Measurements from ENCODE around the gene ARHGEF6.

The ARHGEF6 gene

DNA sequence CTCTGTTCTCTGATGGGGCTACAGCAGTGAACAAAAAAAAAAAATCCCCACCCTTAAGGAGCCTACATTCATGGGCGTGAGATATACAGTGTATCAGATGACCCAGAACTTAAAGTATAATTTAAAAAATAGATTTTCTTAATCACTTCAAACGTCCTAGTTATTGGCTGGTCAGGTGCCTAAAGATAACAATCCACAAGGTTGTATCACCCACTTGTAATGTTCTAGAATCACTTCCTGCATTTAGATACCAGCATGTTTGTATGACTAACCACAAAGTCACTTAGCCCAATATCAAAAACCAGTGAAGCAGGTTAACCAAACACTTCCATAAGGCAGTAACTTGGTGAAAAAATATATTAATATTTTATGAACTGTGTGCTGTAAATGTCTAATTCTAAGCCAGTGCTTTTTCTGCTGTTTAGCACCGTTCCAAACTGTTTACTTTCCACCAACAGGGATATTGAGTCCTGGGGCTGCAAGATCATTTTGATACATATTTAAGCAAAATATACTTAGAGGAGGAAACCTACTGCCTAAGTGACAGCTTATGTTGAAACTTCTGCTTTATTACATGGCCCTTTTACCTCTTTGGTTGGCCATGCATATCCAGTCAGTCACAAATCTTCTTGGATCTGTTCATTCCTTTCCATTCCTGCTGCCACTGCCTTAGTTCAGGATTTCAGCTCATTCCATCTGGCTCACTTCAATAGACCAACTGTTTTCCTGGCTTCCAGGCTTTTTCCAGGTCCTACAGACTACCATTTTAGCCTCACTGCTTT, 89.5 kb downstream of the ARHGEF6 start:
- peak in 3 of 6 experiments; percentile 28 to 36 (median 33) for DNase-seq

DNA sequence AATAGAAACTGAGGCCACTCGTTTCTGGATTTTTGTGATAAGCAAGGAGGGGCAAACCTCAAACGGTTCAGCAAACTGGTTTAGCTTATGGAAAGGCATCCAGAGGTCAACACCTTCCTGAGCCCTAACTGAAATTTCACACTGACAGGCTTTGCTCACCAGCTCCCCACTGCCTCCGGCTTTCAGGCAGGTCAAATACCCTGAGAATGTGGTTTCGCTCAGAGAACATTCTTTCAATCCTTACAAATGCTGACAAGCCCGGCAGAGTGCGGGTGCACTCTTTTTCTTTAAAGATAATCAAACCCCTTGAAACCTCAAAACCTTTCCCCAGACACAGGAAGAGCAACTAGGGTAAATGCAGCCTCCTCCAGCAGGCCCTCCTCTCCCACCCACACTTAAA, 91.3 kb downstream of the ARHGEF6 start:
- DNase-seq = no peak

DNA sequence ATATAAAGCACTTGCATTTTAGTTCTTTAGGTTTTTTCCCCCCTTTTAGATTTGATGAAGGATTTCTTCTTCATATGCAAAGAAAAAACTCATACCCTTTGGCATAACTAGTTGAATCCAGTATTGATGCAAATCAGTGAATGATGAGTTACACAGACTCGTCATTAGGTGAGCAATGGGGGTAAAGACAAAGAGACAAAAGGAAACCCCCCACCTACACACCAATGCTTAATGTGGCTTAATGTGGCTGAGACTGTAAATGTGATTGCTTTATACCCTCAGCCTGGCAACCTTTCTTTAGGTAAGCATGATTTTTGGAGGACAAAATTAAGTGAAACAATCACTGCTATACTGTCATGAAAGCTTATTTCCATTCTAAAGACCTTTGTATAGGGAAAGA, 93.3 kb downstream of the ARHGEF6 start:
- DNase-seq = peak in 3 of 6 experiments; percentile 1 to 43 (median 15)

DNA sequence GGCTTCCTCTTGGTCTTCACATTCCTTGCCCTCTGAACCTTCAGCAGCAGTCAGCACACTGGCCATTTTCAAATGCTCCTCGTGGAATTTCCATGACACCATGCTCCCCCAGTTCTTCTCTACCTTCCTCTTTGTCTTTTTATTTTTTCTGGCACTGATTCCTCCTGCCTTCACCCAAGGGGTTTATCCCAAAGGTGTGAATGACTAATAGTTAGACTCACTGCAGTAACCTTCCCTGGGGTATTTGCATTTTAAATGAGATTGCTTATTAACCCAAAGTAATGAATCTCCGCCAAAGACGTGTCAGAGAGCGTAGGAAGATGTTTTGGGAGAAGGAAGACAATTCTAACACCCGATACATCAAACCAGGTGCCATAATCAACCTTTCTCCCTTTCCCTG, 96.6 kb downstream of the ARHGEF6 start:
- DNase-seq = no peak

DNA sequence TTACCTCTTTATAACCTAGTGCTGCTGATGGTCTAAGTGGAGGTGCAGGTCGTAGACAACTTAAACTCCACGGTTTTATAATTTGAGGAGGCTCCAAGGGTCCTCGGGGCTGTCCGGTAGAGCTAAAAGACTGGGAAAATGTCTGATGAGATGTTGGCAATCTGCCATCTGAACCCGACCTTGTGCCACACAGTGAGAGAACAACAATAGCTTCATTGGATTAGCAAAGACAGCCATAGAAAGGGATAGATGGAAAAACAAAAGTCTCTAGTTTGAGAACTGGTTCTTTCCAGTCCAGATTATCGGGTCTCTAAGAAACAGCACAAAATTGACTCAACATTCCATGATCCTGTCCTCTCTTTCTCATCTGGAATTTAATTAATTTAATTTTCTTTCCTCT, 101.2 kb downstream of the ARHGEF6 start:
- no peak for DNase-seq

DNA sequence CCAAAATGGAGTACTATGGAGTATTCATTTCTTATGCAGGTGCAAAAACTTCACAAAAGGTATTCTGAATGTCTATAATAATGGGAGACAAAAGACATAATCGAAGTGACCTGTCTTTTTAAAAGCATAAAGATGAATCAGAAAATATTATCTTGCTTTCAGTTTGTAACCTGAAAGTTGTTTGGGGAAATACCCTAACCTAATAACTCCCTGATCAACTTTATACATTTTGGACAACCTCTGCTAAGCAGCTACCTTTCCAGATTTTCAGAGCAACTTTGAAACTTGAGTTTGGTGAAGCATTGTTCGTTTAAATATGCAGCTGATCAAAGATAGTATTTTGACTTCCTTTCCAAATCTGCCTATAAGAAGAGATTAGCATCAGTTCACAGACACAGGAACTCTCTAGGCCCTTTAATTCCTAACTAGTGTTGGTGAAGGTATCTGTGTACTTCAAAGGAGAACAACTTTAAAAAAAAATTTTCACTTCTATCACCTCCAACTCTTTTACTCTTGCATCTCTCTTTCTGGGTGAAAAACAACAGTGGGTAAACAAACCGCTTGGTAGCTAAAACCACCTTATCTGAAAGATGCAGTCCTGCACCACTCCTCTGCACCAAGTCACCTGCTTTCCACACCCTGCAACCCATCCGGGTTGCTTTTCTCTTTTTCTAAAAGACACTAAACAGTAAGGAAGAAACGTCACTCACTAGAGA, 106.3 kb downstream of the ARHGEF6 start:
- DNase-seq = peak in 5 of 6 experiments; percentile 3 to 78 (median 67)

DNA sequence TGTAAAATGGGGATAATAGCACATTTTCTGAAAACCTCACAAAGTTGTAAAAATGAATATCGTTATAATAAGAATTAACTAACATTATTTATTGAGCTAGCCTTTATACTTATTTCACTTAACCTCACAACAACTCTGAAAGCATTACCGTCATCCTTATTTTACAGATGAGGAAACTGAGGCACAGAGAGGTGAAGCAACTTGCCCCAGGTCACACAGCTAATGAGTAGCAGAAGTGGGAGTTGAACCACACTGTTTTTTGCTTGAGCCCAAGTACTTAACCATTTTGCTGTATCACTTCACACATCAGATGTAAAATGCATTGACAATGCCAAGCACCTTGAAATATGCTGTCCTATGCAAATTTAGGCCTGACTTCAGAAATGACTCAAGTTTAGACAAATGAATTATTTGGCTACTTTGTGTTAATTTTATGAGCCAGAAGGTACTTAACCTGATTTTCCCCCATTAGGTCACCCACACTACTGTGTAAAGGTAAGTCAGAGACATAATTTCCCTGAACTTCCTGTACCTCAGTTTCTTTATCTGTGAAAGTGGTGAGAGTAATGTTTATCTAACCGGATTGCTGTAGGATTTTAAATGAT, 109.6 kb downstream of the ARHGEF6 start:
- DNase-seq = no peak

DNA sequence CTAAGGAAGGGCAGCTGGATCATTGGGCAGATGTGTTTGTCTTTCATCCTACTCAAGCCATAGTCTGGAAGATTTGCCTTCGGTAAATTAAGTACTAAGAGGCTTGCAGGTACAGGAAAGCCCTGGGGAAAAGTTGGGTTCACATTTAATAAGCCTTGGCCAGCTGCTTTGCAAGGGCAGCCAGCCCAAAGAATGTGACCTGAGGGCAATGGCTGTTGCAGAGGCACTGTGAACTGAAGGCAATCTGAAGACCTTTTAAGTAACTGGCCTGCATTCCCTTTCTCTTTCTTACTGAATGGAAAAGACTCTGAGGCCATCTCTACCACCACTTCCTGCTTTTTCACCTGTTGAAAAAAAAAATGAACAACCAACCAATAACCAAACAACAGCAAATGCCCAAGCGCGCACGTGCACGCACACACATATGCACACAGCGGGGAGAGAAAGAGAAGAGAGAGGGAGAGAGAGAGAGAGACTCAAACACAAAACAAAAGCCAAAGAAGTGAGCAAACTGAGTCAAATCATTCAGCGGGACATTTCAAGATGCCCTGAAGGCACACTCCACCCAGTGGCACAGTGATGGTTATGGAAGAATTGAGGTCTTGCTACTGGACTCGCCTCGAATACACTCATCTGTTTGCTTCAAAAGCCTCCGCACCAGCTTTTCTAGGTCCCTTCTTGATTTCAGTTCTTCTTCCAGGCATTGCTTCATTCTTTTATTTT, 113.1 kb downstream of the ARHGEF6 start:
- no peak for DNase-seq

DNA sequence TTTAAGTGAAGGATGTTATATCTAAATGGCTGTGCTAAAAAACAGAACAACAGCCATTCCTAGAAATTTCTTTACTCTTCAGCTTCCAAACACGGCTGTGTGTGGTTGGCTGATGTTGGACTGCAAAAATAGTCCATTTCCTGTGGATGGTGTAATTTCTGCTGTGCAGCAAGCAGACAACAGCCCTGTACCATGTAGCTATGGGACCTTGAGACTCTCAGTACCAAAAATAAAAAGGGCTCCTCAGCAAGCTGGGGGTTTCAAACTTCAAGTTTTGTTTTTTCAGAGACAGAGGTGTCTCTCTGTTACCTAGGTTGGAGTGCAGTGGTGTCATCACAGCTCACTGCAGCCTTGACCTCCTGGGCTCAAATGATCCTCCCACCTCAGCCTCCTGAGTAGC, 114.6 kb downstream of the ARHGEF6 start:
- no peak for DNase-seq

DNA sequence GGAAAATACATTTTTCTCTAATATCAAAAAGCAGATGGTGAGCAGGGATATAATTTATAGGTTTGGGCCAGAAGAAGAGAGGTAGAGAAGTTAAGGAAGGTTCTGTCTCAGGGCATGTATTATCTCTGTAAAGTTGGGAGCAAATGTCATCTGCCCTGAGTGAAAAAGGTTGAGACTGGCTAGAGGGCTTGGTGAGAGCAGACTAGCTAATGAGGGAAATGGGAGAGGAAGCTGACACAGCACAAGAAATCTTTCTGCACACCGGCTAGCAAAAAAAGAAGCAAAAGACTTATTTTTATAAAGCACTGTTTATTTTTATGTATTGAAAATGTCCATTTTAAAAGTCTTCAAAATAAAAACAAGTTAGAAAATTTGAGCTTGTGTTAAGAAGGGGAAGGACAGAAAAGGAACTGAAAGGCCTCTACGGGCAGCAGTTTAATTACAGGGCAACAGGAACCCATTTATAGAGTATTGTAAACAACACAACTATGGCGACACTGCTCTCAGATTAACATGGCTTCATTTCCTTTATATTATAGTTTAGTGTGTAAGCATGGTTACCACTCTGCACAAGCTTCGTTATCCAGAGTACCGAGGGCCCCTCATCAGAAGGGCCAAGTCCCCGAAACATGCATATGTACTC, 115.4 kb downstream of the ARHGEF6 start:
- DNase-seq = no peak

DNA sequence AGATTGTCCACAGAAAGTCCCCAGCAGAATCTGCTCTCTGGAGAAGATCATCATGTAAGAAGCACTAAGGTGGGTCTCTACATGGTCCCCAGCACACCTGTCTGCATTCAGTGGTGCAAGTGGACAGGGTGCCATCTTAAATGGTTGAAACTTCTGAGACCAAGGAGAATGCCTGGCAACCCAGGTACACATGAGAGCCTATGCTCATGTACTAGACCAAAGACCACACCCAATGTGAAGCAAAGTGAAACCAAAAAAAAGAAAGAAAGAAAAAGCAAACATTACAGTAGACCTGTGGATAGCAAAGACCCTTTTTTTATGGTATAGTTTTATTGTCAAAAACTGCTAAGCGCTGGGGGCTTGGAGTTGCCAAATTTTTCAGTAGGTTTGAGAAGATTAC, 117.8 kb downstream of the ARHGEF6 start:
- peak in 4 of 6 experiments; percentile 3 to 44 (median 26) for DNase-seq

DNA sequence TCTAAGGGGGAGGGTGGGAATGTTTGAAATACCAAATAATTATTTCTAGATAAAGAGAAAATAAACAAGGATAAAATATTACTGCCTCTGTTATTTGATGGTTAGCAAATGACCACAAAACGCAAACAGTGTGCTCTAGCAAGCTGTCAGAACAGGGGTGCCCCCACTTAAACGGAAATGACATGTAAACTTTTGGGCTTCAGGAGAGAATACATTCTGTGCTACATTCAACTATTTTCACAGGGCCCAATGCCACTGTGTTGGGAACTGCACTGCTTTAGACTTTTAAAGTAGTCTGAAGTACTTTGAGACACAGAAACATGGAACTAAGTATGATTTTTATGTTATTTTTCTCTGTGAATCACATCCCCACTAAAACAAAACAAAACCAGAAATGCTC, 118.6 kb downstream of the ARHGEF6 start:
- DNase-seq = peak in 5 of 6 experiments; percentile 13 to 53 (median 32)

DNA sequence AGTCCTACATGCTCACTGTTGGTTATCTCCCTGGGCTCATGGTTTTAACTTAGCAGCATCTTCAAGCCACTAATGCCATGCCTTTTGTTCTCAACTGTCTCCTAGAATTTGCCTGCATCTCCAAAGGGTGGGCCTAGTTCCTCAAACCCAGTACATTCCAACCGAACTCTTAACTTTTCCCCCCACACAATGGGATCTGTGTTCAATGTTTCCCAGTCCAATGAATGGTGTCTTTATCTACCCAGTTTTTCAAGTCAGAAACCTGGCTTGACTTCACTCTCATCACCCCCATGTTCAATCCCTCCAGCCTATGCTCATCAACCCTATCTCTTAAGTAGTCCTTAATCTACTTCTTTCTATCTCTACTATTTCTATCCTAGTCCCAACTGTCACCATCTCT, 119.8 kb downstream of the ARHGEF6 start:
- DNase-seq = no peak

DNA sequence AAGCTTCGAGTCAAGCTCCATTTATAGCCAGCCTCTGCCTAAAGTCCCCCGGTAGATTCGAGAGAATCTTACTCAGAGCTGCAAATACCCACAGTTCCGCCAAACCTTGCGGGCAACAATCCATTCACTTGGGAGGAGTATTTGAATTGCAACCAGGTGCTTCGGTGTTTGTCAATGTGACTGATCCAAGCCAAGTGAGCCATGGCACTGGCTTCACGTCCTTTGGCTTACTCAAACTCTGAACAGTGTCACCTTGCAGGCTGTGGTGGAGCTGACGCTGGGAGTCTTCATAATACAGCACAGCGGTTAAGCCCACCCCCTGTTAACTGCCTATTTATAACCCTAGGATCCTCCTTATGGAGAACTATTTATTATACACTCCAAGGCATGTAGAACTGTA, 121.6 kb downstream of the ARHGEF6 start:
- DNase-seq = peak in 1 of 6 experiments; percentile 2

DNA sequence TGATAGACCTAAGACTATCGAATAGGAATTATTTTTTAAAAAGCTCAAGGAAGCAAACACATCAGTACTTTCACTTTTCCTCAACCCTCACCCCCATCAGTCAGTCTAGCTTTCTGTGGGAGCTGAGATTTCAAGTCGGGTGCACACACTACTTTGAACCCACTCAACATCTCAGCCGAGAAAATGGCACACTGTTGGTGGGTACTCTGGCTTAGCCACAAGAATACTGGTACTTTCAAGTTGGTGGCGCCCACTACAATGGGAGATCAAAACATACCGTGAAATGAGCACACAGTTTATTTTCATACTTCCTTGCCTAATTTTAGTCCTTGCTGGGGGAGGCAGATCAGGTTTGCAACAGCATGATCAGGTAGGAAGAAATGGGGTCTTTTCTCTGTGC, 122.6 kb downstream of the ARHGEF6 start:
- peak in 3 of 6 experiments; percentile 1 to 30 (median 25) for DNase-seq

DNA sequence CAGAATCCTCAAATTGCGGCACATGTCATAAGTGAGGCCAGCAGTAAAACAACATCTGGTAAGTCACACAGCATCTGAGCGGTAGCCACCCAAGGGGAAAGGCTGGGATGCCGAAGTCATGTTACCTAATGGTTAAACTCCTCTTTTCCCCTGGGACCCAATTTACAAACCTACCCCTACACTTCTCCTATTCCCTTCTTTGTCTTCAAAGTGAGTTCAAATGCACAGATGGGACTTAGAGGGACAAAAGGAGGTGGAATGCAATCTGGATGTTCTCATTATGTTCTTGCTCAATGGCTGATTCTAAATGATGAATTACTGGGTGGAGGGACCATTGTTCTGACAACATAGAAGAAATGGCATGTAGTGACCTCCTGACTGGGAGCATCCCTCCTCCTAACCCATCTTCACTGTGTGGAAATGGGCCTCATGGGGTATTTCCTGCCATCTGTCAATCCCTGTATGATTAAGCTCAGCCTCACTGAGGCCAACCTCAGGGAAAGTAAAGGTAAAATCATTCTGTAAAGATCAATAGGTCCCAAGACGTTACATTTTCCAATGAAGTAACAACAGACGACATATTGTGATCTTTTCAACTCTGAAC, 124.3 kb downstream of the ARHGEF6 start:
- DNase-seq = peak in 1 of 6 experiments; percentile 1

DNA sequence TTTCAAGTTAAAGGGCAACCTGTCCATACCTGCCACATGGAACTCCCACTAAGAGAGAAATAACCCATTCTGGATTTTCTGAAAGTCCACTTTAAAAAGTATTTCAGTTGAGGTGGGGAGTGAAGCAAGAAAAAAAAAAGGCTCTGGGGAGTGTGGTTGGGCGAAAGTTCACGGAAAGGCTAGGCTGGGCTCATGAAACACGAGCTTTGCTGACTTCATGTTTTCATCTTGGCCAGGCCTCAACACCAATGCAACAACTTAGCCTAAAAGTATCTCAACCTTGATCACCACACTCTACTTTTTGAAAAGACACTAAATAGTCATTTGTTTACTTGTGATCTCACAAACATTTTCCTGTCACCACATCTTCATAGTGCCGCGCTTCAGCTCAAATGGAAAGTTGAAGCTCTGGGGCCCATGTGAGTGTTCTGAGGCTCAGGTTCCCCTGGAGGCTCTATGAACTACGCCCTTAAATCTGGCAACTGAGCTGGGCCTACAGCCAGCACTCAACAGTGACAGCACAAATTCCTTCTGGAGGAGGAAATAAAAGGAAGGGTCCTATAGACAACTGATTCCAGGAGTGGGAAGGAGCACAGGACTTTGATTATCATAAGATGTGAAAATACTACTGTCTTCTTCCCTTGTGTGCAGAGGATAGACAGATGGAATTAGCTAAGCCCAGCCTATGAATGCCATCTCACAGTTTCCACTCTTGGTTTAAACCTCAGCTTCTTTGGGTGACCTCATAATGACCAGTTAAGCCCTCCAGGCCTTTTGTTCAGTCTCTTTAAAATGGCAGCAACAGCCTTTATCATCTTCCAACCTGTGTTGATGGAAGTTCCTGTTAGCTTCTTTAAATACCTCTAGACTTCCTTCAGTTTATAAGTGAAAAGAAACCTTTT, 127.7 kb downstream of the ARHGEF6 start:
- DNase-seq = peak in 2 of 6 experiments; percentile 3 to 5

DNA sequence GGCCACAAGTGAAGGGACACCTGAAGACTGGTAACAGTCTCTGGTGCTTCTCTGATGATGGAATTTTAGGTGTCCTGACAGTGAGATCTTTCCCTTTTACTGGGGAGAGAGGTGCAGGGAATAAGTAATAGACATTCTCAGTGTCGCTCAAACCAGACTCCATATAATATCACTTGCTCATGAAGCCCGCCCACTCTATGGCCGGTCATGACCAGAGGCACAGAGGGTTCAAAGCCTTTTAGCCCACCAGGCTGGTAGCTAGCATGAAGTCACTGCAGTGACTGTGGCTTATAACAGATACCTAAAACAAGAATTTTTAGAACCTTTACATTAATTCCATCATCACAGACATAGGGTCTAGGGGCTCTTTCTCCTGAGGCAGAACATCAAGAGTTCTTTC, 129.9 kb downstream of the ARHGEF6 start:
- no peak for DNase-seq

DNA sequence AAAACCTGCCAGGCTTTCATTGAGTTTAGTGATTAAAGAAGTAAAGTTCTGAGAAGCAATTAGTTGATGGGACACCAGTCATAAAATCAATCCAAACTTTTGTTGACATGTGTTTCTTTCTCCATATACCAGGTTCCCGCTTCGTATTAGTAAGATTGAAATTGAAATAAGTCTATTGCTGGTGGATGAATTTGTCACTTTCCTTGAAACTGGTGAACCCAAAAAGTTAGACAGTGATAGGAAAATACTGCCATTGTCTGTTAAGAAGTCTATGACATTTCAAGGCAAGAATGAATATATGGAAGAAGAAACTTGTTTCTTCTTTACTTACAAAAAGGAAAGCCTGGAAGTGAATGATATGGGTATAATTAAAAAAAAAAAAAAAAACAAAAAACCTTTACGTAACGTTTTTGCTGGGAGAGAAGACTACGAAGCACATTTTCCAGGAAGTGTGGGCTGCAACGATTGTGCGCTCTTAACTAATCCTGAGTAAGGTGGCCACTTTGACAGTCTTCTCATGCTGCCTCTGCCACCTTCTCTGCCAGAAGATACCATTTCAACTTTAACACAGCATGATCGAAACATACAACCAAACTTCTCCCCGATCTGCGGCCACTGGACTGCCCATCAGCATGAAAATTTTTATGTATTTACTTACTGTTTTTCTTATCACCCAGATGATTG, 132.9 kb downstream of the ARHGEF6 start, which contains the start of gene CD40LG:
Gene CD40LG, plus strand, starts transcription at position 482 of the 684 bp plus-strand sequence. Its CDS starts 91 bp downstream, at position 573.
- DNase-seq = peak in 4 of 6 experiments; percentile 10 to 34 (median 24)

DNA sequence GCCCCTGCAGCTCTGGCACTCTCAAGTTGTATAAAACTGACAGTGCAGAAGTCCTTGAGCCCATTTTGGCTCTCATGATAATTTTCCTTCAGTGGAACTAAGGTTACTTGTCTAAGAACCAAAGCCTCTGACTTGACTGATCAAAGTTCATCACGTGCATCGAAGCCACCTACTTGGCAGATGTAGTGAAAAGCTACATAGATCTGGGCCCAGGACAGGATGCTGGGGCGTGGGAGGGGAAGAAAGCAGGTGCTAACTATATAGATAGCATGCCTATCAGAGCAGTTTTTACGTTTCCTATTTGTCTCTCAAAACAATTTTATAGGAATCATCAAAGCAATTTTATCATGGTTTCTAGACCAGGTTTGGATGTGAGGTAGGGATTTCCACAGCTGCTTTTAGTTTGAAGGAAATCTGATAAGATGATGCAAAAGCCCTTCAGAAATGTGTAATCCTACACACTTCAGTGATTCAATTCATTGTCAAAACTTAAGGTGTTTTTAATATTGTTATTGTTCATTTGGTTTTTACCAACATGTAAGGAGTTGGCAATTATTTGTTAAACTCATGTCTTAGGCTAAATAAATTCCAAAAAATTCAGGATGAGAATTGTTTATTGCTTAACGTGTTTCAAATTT, 134.0 kb downstream of the ARHGEF6 start:
- peak in 5 of 6 experiments; percentile 37 to 66 (median 56) for DNase-seq
